Head of caudate nucleus (tissue), 42 donors: Measurements from ENCODE around the gene SKAP1.
"Not testable (repeated sequence)": the region's sequence is repeated elsewhere in the genome, so short reads cannot be mapped to it uniquely, and the experiment has no call there.

Source experiments
- DNase-seq, 42 donors: peaks; one replicate each; pipeline versions ENCODE4 v3.0.0 to v3.0.0-alpha.2; 2020 to 2021; ENCODE audit warnings: mixed read lengths in 7 of 42
- intact Hi-C: fragments of 100-400 bp; cut with DNase I; formaldehyde crosslinking; loops from one replicate; pipeline ENCODE4 v1.15.0; 2022

The SKAP1 gene

DNA sequence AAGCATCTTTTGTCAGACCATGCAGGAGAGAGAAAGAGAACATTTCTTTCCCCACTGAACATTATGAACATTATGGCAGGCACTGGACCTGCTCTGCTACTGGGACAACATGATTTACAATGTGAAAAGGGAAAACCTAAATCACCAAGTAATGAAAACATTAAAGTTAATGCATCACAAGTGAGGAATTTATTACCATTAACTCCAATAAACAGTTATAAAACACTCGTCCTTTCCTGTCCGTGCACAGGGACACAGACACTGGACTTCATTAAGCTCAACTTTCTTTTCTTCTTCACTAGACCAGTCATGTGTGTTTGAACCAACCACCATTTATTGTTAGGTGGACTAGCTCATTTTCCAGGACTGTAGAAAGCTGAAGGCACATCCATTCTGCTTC lies 227.1 kb downstream of the SKAP1 start:
- no peak for DNase-seq
- intact Hi-C loops: no loop called here

GRCh38 chr17:48198950-48199541 lies 231.0 kb downstream of the SKAP1 start:
- intact Hi-C loops: no loop called here
- DNase-seq: no peak

DNA sequence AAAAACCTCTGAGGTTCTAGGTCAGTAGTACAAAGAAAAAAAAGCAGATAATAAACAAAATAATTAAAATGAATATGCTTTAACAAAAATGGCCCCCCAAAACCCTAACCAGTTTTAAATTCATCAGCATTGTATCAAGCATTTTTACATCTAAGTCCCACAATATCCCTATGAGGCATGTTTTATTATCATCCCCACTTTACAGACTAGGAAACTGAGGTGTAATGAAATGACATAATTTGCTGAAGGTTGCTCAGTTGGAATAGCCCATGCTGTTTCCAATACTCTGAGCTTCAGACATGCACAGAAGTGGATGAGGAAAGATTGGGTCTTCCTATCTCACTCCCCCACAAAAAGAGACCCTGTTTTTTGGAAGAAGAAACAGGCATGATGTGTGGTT lies 234.1 kb downstream of the SKAP1 start:
- intact Hi-C loops: no loop called here
- no peak for DNase-seq

- intact Hi-C loops: no loop called here
- DNase-seq: no peak
These were observed 235.9 kb downstream of the SKAP1 start for GRCh38 chr17:48194097-48194550.

- intact Hi-C loops: no loop called here
- DNase-seq: peak in 29 of 42 donors; percentile 5 to 72 (median 32)
These were observed 237.7 kb downstream of the SKAP1 start for GRCh38 chr17:48192321-48192731.

DNA sequence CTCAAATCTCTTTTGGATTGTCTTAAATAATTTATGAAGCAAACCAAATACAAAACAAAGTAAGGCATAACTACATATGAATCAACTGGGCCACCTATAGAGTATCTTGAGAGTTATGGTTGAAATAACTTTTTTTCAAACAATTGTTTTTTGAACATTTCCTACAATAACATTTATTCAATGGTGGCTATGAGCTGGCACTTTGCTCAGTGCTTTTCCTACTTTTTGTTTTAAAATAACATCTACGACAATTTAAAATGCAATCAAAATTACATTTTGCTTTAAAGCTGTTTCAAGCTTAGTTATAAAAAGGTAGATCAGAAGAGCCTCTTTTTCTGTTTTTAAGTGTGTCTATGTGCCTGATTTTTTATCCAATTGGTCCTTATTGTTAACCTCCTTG lies 238.7 kb downstream of the SKAP1 start:
- no peak for DNase-seq
- intact Hi-C loops: no loop called here

- intact Hi-C loops: no loop called here
- no peak for DNase-seq
These were observed 239.1 kb downstream of the SKAP1 start for GRCh38 chr17:48190871-48191270.

DNA sequence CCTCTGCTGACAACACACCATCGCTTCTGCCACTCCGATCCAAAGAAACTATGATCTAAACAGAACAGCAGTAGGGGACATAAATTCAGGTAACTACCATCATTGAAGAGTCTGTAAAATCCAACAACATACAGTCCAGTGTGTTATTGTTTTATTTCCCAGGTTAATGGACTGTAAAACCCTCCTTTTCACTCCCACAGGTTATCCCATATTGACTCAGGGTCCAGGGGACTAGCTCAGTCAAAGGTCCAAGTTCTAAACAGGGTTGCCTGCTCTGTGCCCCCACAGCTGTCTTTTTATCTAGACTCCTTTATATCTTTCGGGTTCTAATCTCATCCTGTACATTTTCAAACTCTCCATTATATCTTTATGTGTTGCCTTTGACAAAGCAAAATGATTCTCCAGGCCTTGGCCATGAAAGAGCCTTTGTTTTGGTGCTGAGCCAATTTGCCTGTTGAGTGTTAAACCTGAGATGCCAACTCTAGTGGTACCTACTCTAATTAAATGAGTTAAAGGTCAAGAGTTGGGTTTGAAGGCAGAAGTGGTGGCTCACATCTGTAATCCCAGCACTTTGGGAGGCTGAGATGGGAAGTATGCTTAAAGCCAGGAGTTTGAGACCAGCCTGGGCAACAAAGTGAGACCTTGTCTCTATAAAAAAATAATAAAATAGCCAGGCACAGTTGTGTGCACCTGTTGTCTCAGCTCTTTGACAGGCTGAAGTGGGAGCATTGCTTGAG lies 242.0 kb downstream of the SKAP1 start:
- DNase-seq: no peak
- intact Hi-C loops: no loop called here

DNA sequence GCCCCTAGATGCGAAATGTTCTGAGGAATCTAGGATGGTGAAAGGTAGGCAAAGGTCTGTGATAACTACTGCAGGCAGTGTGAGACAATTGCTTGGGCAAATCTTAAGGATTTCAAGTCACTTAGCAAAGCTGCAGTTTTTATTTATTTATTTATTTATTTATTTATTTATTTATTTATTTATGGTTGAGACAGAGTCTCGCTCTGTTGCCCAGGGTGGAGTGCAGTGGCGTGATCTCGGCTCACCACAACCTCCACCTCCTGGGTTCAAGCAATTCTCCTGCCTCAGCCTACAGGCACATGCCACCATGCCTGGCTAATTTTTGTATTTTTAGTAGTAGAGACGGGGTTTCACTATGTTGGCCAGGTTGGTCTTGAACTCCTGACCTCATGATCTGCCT lies 243.7 kb downstream of the SKAP1 start:
- intact Hi-C loops: not testable (repeated sequence)

GRCh38 chr17:48184721-48185120 lies 245.3 kb downstream of the SKAP1 start:
- intact Hi-C loops: no loop called here
- no peak for DNase-seq

More for the DNA sequence above, 243.7 kb downstream of the SKAP1 start:
- not testable (repeated sequence) for DNase-seq

DNA sequence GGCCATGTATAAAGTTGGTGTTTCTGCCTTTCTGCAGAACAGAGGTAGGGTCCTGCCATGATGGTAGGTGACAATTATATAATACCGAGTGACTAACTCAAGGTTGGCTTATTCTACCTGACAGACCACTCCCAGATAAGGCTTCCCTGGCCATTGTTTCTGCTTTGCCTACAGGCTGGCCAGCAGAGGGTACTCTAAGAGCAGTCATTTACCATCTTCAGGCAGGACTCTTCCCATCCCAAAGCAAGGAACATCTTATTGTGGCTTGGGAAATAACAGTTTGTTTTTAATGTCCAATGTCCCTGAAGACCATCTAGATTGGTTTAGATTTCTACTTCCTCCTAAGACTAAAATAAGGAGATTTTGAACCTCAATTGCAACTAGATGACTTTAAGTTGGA lies 248.4 kb downstream of the SKAP1 start:
- intact Hi-C loops: no loop called here

GRCh38 chr17:48180842-48181629 lies 249.0 kb downstream of the SKAP1 start:
- intact Hi-C loops: no loop called here
- no peak for DNase-seq

More for the DNA sequence above, 248.4 kb downstream of the SKAP1 start:
- no peak for DNase-seq

DNA sequence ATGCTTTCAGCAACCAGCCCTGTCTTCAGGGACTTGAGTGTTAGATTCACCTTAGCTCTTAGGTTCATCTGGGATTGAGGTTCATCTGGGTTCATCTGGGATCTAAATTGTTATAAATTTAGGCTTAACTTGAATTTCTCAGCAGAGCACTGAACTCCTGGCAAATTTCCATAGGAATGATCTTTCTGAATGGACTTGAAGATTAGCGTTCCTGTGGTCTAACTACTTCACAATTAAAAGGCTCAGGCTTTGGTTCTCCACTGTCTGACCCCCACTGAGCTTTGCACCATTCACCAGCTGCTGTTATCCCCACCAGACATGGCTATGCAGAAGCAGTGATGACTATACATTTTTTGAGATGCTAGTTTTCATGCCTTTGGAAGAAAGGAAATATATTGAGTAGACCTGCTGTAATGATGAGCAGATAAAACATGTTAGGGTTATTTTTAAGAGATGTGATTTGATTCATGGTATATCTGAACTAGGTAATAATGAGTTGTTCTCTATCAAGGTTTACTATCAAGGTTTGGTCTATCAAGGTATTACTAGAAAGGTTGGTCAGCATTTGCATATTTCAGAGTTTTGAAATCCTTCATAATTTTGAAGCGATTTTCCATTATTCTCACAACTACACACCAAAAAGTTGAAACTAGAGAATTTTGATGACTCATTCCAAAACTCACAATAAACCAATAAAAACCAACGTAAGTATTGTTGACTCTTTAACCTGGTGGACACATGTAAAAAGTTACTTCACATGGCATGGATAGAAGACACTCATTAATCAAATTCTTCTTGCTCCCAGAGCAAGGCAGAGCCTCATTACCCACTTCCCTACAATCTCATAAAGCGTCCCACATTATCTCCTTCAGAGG lies 250.7 kb downstream of the SKAP1 start:
- intact Hi-C loops: no loop called here
- DNase-seq: no peak

- intact Hi-C loops: no loop called here
- DNase-seq: peak in 1 of 42 donors; percentile 9
These were observed 251.7 kb downstream of the SKAP1 start for GRCh38 chr17:48178317-48178716.

DNA sequence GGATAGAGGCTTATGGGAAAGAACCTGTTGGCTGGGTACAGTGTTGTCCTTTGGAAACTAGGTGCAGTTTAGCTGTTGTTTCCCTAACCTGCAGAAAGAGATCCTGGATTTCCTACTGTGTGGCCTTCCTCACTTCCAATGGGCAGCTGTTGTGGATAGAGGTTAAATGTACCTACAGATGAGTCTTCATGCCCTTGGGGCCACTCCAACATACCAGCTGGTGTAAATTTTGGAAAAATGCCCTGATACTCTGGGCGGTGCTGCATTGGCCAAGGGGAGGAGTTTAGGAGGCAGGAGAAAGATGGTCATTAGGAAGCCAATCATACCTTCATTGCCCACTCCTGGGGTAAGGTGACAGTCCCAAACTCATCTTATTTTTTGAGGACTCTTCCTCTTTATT lies 252.2 kb downstream of the SKAP1 start:
- no peak for DNase-seq
- intact Hi-C loops: no loop called here

DNA sequence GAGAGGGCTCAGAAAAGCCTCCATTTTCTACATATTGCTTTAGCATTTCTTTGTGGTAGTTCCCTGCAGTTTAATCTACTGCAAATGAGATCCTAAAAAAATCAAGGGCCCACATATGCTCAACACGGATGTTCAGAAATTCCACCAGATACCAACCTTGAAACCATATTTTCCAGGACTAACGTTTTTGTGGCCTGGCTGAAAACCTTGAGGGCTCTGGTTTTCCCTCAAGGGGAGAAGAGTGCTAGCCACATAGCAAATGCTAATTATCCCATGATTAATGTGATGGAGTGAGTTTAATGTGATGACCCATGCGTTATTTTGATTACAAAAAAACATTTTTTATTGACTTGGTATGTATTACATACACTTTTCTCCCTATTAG lies 253.6 kb downstream of the SKAP1 start:
- intact Hi-C loops: no loop called here
- no peak for DNase-seq

- intact Hi-C loops: no loop called here
- DNase-seq: no peak
These were observed 254.1 kb downstream of the SKAP1 start for GRCh38 chr17:48175692-48176470.

- no peak for DNase-seq
- intact Hi-C loops: no loop called here
These were observed 255.0 kb downstream of the SKAP1 start for GRCh38 chr17:48174833-48175523.
